Suprapubic skin (tissue), 4 donors: ENCODE data around the gene KCMF1. TPM values are rescaled to one million over a fixed set of nuclear protein-coding genes. Genes with fewer than 3 reads are reported as not detected.

Experiments
- DNase-seq, 2 donors: peaks; one replicate each; pipeline ENCODE4 v3.0.0-alpha.2; 2019; ENCODE audit warnings: low spot score in 2 of 2
- H3K27ac ChIP-seq: fragments of 200-600 bp; sonication (generic); one replicate; pipeline ENCODE4 v1.5.1; 2019
- H3K27me3 ChIP-seq: fragments of 200-600 bp; sonication (generic); one replicate; pipeline ENCODE4 v1.5.1; 2019
- H3K36me3 ChIP-seq: fragments of 200-600 bp; sonication (generic); one replicate; pipeline ENCODE4 v1.5.1; 2019
- H3K4me1 ChIP-seq: fragments of 200-600 bp; sonication (generic); one replicate; pipeline ENCODE4 v1.5.1; 2019
- H3K4me3 ChIP-seq: fragments of 200-600 bp; sonication (generic); one replicate; pipeline ENCODE4 v1.5.1; 2019; ENCODE audit warnings: mild to moderate bottlenecking
- H3K9me3 ChIP-seq: fragments of 200-600 bp; sonication (generic); one replicate; pipeline ENCODE4 v1.5.1; 2019
- CTCF ChIP-seq, 2 donors: fragments of 200-600 bp in 1 of 2; fragments of 450-650 bp in 1 of 2; sonication (generic) in 1 of 2; IDR thresholded peaks; one replicate each; pipeline ENCODE4 v1.5.1; 2016 to 2019; ENCODE audit warnings: antibody characterized with exemption in 2 of 2, mild to moderate bottlenecking in 1 of 2, moderate library complexity in 1 of 2
- EP300 ChIP-seq: sonication (generic); formaldehyde crosslinking; IDR thresholded peaks from one replicate; pipeline ENCODE4 v1.6.1; 2017; ENCODE audit warnings: antibody characterized with exemption
- POLR2A ChIP-seq, 2 donors: fragments of 450-650 bp; IDR thresholded peaks; one replicate each; pipeline ENCODE4 v1.6.1; 2017; ENCODE audit warnings: antibody characterized with exemption in 2 of 2, mild to moderate bottlenecking in 2 of 2, moderate library complexity in 2 of 2
- POLR2AphosphoS5 ChIP-seq, 3 donors: sonication (generic); formaldehyde crosslinking; IDR thresholded peaks; one replicate each; pipeline ENCODE4 v1.6.1; 2017; ENCODE audit warnings: antibody characterized with exemption in 3 of 3
- WGBS: methylation state at CpG from one replicate; pipeline ENCODE4 v1.1.5; 2018; 5-methylcytosine and 5-hydroxymethylcytosine counted together
- total RNA-seq, 4 donors: library from RNA; depleted of rRNA; stranded (reverse); fragments of >200 nt; gene quantifications; one replicate each; pipeline ENCODE4 v1.1.0, GENCODE V29; 2016

The KCMF1 gene
- total RNA-seq, 4 donors from 2014 or later: 23.5 to 42.6 (median 29.3) TPM

- TF ChIP-seq POLR2A (IDR thresholded peaks at IDR 0.05) (no peak), CTCF (IDR thresholded peaks at IDR 0.05) (no peak), POLR2AphosphoS5 (IDR thresholded peaks at IDR 0.05) (no peak), EP300 (no peak)
- 6% methylated on average over 11 of the region's 11 CpGs for WGBS
- Histone ChIP-seq H3K9me3 (no peaks in the 10 kb centered on the region), H3K27me3 (no peaks in the 10 kb centered on the region), H3K4me3 (peak overlapping the region; percentile 84), H3K27ac (peak overlapping the region; percentile 99), H3K36me3 (no peaks in the 10 kb centered on the region), H3K4me1 (peaks cover 62% of the 10 kb centered on the region)
- DNase-seq: no peak
Observed at GRCh38 chr2:84972207-84972783, 1.3 kb downstream of the KCMF1 start.

- no peak for DNase-seq
- Histone ChIP-seq H3K4me3 (peak overlapping the region; percentile 84), H3K27ac (peak overlapping the region; percentile 99), H3K9me3 (no peaks in the 10 kb centered on the region), H3K4me1 (peaks cover 60% of the 10 kb centered on the region), H3K36me3 (no peaks in the 10 kb centered on the region), H3K27me3 (no peaks in the 10 kb centered on the region)
- WGBS: 16% methylated on average over 4 of the region's 4 CpGs
- TF ChIP-seq CTCF (IDR thresholded peaks at IDR 0.05) (no peak), POLR2AphosphoS5 (IDR thresholded peaks at IDR 0.05) (no peak), POLR2A (IDR thresholded peaks at IDR 0.05) (no peak), EP300 (no peak)
Observed at GRCh38 chr2:84972932-84973331, 2.0 kb downstream of the KCMF1 start.

- no peaks in the 10 kb centered on the region for H3K36me3 ChIP-seq
- H3K27me3 ChIP-seq: no peaks in the 10 kb centered on the region
- peak in 1 of 2 donors; percentile 23 for DNase-seq
- H3K4me3 ChIP-seq: no peak overlapping the region
- H3K9me3 ChIP-seq: no peaks in the 10 kb centered on the region
- 89% methylated on average over 6 of the region's 6 CpGs for WGBS
- no peak for TF ChIP-seq POLR2A (IDR thresholded peaks at IDR 0.05)
- no peak for TF ChIP-seq CTCF (IDR thresholded peaks at IDR 0.05)
- TF ChIP-seq EP300: no peak
- TF ChIP-seq POLR2AphosphoS5 (IDR thresholded peaks at IDR 0.05): no peak
- no peak overlapping the region for H3K27ac ChIP-seq
- H3K4me1 ChIP-seq: peaks cover 28% of the 10 kb centered on the region
Observed at GRCh38 chr2:84980263-84980983, 9.5 kb downstream of the KCMF1 start.

- TF ChIP-seq EP300 (no peak), CTCF (IDR thresholded peaks at IDR 0.05) (no peak), POLR2AphosphoS5 (IDR thresholded peaks at IDR 0.05) (no peak), POLR2A (IDR thresholded peaks at IDR 0.05) (no peak)
- Histone ChIP-seq H3K27me3 (no peaks in the 10 kb centered on the region), H3K27ac (no peak overlapping the region), H3K9me3 (no peaks in the 10 kb centered on the region), H3K4me3 (no peak overlapping the region), H3K36me3 (no peaks in the 10 kb centered on the region), H3K4me1 (peaks cover 33% of the 10 kb centered on the region)
- DNase-seq: no peak
- 86% methylated on average over 1 of the region's 1 CpG for WGBS
Observed at GRCh38 chr2:84986018-84986417, 15.1 kb downstream of the KCMF1 start.

- WGBS: 90% methylated on average over 2 of the region's 2 CpGs
- no peak for DNase-seq
- Histone ChIP-seq H3K4me3 (no peak overlapping the region), H3K4me1 (peaks cover 38% of the 10 kb centered on the region), H3K9me3 (no peaks in the 10 kb centered on the region), H3K27ac (no peak overlapping the region), H3K36me3 (no peaks in the 10 kb centered on the region), H3K27me3 (no peaks in the 10 kb centered on the region)
- TF ChIP-seq CTCF (IDR thresholded peaks at IDR 0.05): no peak
- no peak for TF ChIP-seq POLR2AphosphoS5 (IDR thresholded peaks at IDR 0.05)
- TF ChIP-seq EP300: no peak
- no peak for TF ChIP-seq POLR2A (IDR thresholded peaks at IDR 0.05)
Observed at GRCh38 chr2:84989422-84989821, 18.5 kb downstream of the KCMF1 start.
